GM18870 (cell line): ENCODE data around the gene STAB1.

ENCODE experiments used
- ATAC-seq: cut with Tn5 transposase; IDR thresholded peaks from one replicate; pipeline ENCODE4 v1.9.1; 2021; ENCODE audit warnings: moderate library complexity; ENCODE audit not compliant: unreplicated experiment

Gene STAB1

GRCh38 chr3:52484680-52485461, 10.3 kb upstream of the STAB1 start:
- no peak for ATAC-seq

- no peak for ATAC-seq
Measured at GRCh38 chr3:52487050-52487787, 7.9 kb upstream of the STAB1 start.

GRCh38 chr3:52487788-52488691, 7.1 kb upstream of the STAB1 start:
- ATAC-seq = no peak

- no peak for ATAC-seq
Measured at GRCh38 chr3:52488746-52489145, 6.4 kb upstream of the STAB1 start.

- ATAC-seq = no peak
Measured at GRCh38 chr3:52489453-52489852, 5.7 kb upstream of the STAB1 start.

GRCh38 chr3:52490035-52490938, 4.9 kb upstream of the STAB1 start:
- ATAC-seq = no peak

- ATAC-seq = no peak
Measured at GRCh38 chr3:52490939-52491526, 4.1 kb upstream of the STAB1 start.

- ATAC-seq = no peak
Measured at GRCh38 chr3:52492059-52492458, 3.1 kb upstream of the STAB1 start.

GRCh38 chr3:52493232-52494017, 1.7 kb upstream of the STAB1 start:
- ATAC-seq = no peak

- no peak for ATAC-seq
Measured at GRCh38 chr3:52494445-52494844, 693 bp upstream of the STAB1 start.

GRCh38 chr3:52495777-52496602, 852 bp downstream of the STAB1 start:
- no peak for ATAC-seq

GRCh38 chr3:52498137-52499054, 3.3 kb downstream of the STAB1 start:
- ATAC-seq = no peak

GRCh38 chr3:52501046-52501445, 5.9 kb downstream of the STAB1 start:
- ATAC-seq = no peak

GRCh38 chr3:52502001-52502400, 6.9 kb downstream of the STAB1 start:
- ATAC-seq = no peak

- no peak for ATAC-seq
Measured at GRCh38 chr3:52502808-52503350, 7.7 kb downstream of the STAB1 start.

- ATAC-seq = no peak
Measured at GRCh38 chr3:52503788-52504424, 8.8 kb downstream of the STAB1 start.
